Endothelial cell of umbilical vein (primary cell): Measurements from ENCODE around the gene PRDM16. TPM values are rescaled to one million over a fixed set of nuclear protein-coding genes. Genes with fewer than 3 reads are reported as not detected.

Source experiments
- BruUV-seq: library from RNA; stranded (reverse); fragments of 400-500 nt; replicated peaks from 2 replicates; lab custom pipeline; 2021; lab: Mats Ljungman, UMichigan
- CTCF ChIA-PET: fragments of 300-600, 350-600 bp; sonication (Branson Sonifier 250); formaldehyde crosslinking; loops from one replicate; lab custom pipeline; 2021; ENCODE audit warnings: antibody characterized with exemption, inconsistent platforms; lab: Charles Lee
- POLR2A ChIA-PET: fragments of 300-600, 350-600 bp; sonication (Branson Sonifier 250); formaldehyde crosslinking; loops from one replicate; lab custom pipeline; 2021; ENCODE audit warnings: antibody characterized with exemption, inconsistent platforms; lab: Charles Lee
- DNase-seq: peaks from one replicate; pipeline ENCODE4 v3.0.0-alpha.2; 2011; ENCODE audit warnings: low read depth, low spot score
- FAIRE-seq: peaks from 2 replicates; lab custom pipeline; 2011; peaks lifted over from hg19 to GRCh38; lab: Jason Lieb, UNC
- H2AFZ ChIP-seq: 2 replicates; pipeline ENCODE4 v1.6.0; 2012; ENCODE audit warnings: low read depth, low read length, control low read depth, inconsistent platforms
- H3K27ac ChIP-seq: 2 replicates; pipeline ENCODE4 v1.5.1; 2011; ENCODE audit warnings: low read depth, mild to moderate bottlenecking, control low read depth, low read length, moderate library complexity; ENCODE audit not compliant: insufficient read depth
- H3K27me3 ChIP-seq, 2 experiments: 2 replicates each; pipeline versions ENCODE4 v1.6.0 to v1.6.1; 2011; ENCODE audit warnings: low read length in 2 of 2, mixed read lengths in 1 of 2; ENCODE audit not compliant: control insufficient read depth in 2 of 2, insufficient read depth in 2 of 2
- H3K36me3 ChIP-seq, 2 experiments: 2 replicates in 1 of 2; 3 replicates in 1 of 2; pipeline ENCODE4 v1.5.1; 2011; ENCODE audit warnings: low read length in 2 of 2, mild to moderate bottlenecking in 1 of 2, moderate library complexity in 1 of 2; ENCODE audit not compliant: control insufficient read depth in 2 of 2, insufficient read depth in 2 of 2; ENCODE audit errors: extremely low read depth in 1 of 2
- H3K4me1 ChIP-seq: 3 replicates; pipeline ENCODE4 v1.5.1; 2011; ENCODE audit warnings: mild to moderate bottlenecking, low read length; ENCODE audit not compliant: control insufficient read depth, insufficient read depth; ENCODE audit errors: extremely low read depth
- H3K4me2 ChIP-seq: 2 replicates; pipeline ENCODE4 v1.6.1; 2011; ENCODE audit warnings: low read length, control low read depth, mixed read lengths; ENCODE audit not compliant: insufficient read depth
- H3K4me3 ChIP-seq, 3 experiments: fragments of 200-600 bp in 1 of 3; sonication (generic), shearing (Covaris generic) in 1 of 3; replicated peaks in 1 of 3; 2 replicates each; pipeline ENCODE4 v1.5.1; 2011 to 2016; ENCODE audit warnings: control low read depth in 3 of 3, low read length in 3 of 3, mild to moderate bottlenecking in 2 of 3, inconsistent platforms in 1 of 3, low read depth in 1 of 3, moderate library complexity in 1 of 3; ENCODE audit not compliant: insufficient read depth in 1 of 3
- H3K79me2 ChIP-seq: 2 replicates; pipeline ENCODE4 v1.6.0; 2012; ENCODE audit warnings: low read length, inconsistent platforms; ENCODE audit not compliant: control insufficient read depth, insufficient read depth
- H3K9ac ChIP-seq: replicated peaks from 2 replicates; pipeline ENCODE3; 2011; ENCODE audit warnings: low read length, control low read depth; ENCODE audit not compliant: insufficient read depth; ENCODE audit errors: extremely low read depth
- H3K9me1 ChIP-seq: replicated peaks from 3 replicates; pipeline ENCODE4 v1.6.0; 2011; ENCODE audit warnings: mild to moderate bottlenecking, low read length; ENCODE audit not compliant: control insufficient read depth, insufficient read depth; ENCODE audit errors: extremely low read depth
- H3K9me3 ChIP-seq: replicated peaks from 2 replicates; pipeline ENCODE4 v1.5.1; 2012; ENCODE audit warnings: low read length, inconsistent platforms; ENCODE audit not compliant: control insufficient read depth, insufficient read depth
- H4K20me1 ChIP-seq: replicated peaks from 2 replicates; pipeline ENCODE3; 2011; ENCODE audit warnings: mild to moderate bottlenecking, low read length; ENCODE audit not compliant: control insufficient read depth, insufficient read depth; ENCODE audit errors: extremely low read depth
- EZH2 ChIP-seq: IDR thresholded peaks from 2 replicates; pipeline ENCODE4 v1.6.1; 2012; ENCODE audit warnings: borderline replicate concordance, low read depth, mild to moderate bottlenecking, moderate library complexity, low read length, inconsistent platforms; ENCODE audit not compliant: severe bottlenecking
- FOS ChIP-seq: IDR thresholded peaks from 2 replicates; pipeline ENCODE4 v1.6.1; 2011; ENCODE audit warnings: mild to moderate bottlenecking, low read length, moderate library complexity, borderline replicate concordance; ENCODE audit not compliant: insufficient read depth
- JUN ChIP-seq: IDR thresholded peaks from 2 replicates; pipeline ENCODE4 v1.6.1; 2011; ENCODE audit warnings: borderline replicate concordance, low read depth; ENCODE audit not compliant: insufficient read length, insufficient read depth
- MAX ChIP-seq: IDR thresholded peaks from 2 replicates; pipeline ENCODE4 v1.6.1; 2011; ENCODE audit not compliant: insufficient read depth, insufficient read length
- POLR2A ChIP-seq: IDR thresholded peaks from 2 replicates; pipeline ENCODE4 v1.6.1; 2012; ENCODE audit warnings: low read depth, mild to moderate bottlenecking, control low read depth, low read length
- dilution Hi-C: fragments of 300-500 bp; cut with MboI; formaldehyde crosslinking; loops from one replicate; pipeline ENCODE4 v1.15.0; 2019; ENCODE audit warnings: low sequenced_read_pairs; ENCODE audit not compliant: extremely low pct_ligation_motif_present
- intact Hi-C: fragments of 100-400 bp; cut with micrococcal nuclease; formaldehyde crosslinking; loops from one replicate; pipeline ENCODE4 v1.10.0; 2022
- polyA plus RNA-seq, 4 experiments: library from polyadenylated mRNA; depleted of rRNA in 3 of 4; stranded (reverse) in 3 of 4; unstranded in 1 of 4; fragments of >200 nt; gene quantifications; 2 replicates each; pipeline versions ENCODE4 v1.2.1 to v1.2.3, GENCODE V29; 2011 to 2012; ENCODE audit warnings: missing spikeins in 1 of 4
- total RNA-seq: library from RNA; stranded (reverse); gene quantifications from 2 replicates; pipeline ENCODE4 v1.2.3, GENCODE V29; 2021

The PRDM16 gene
- total and polyA plus RNA-seq, 2 donors (not counting 3 experiments of a cell fraction or from before 2014, with no cell fraction given): not detected

- Histone ChIP-seq H3K9ac (no peak overlapping the region), H3K27me3 (no peaks in the 10 kb centered on the region), H2AFZ (no peak overlapping the region), H3K4me2 (no peak overlapping the region), H3K9me1 (no peaks in the 10 kb centered on the region), H4K20me1 (no peaks in the 10 kb centered on the region), H3K36me3 (no peaks in the 10 kb centered on the region), H3K9me3 (no peaks in the 10 kb centered on the region), H3K4me3 (no peak overlapping the region), H3K4me1 (no peaks in the 10 kb centered on the region), H3K27ac (no peak overlapping the region), H3K79me2 (no peaks in the 10 kb centered on the region)
- FAIRE-seq (no peak), DNase-seq (no peak)
- POLR2A ChIA-PET: no interaction called here
- intact Hi-C loops: no loop called here
- no peak for TF ChIP-seq POLR2A
- TF ChIP-seq JUN: no peak
- TF ChIP-seq EZH2: no peak
- dilution Hi-C loops: no loop called here
- BruUV-seq: no TSS peak
- CTCF ChIA-PET: no interaction called here
Observed at GRCh38 chr1:3231826-3232225, 162.8 kb downstream of the PRDM16 start.

GRCh38 chr1:3233031-3233430 is 164.0 kb downstream of the PRDM16 start:
- intact Hi-C loops: no loop called here
- H3K9ac ChIP-seq: no peak overlapping the region

More at GRCh38 chr1:3233031-3233430, 164.0 kb downstream of the PRDM16 start:
- no peak overlapping the region for H3K4me2 ChIP-seq
- no peaks in the 10 kb centered on the region for H3K27me3 ChIP-seq
- no peaks in the 10 kb centered on the region for H3K36me3 ChIP-seq
- no peak for DNase-seq
- no peak for FAIRE-seq
- H3K79me2 ChIP-seq: no peaks in the 10 kb centered on the region
- H3K9me3 ChIP-seq: no peaks in the 10 kb centered on the region
- no peak for TF ChIP-seq POLR2A
- no peak for TF ChIP-seq MAX
- no peak for TF ChIP-seq FOS
- no peak overlapping the region for H3K4me3 ChIP-seq
- no TSS peak for BruUV-seq
- CTCF ChIA-PET: no interaction called here
- dilution Hi-C loops: no loop called here
- no peak overlapping the region for H2AFZ ChIP-seq
- H4K20me1 ChIP-seq: no peaks in the 10 kb centered on the region
- H3K9me1 ChIP-seq: no peaks in the 10 kb centered on the region
- H3K4me1 ChIP-seq: no peaks in the 10 kb centered on the region
- no peak overlapping the region for H3K27ac ChIP-seq
- POLR2A ChIA-PET: no interaction called here
